SIG-M5 treated with dmso at 0.1 percent for 504 hours (cell line): ENCODE data around the gene SPOCK1.

Source experiments
- DNase-seq: peaks from one replicate; lab custom pipeline; 2025; ENCODE audit not compliant: unreplicated experiment; lab: John Stamatoyannopoulos, UW

Gene SPOCK1

DNA sequence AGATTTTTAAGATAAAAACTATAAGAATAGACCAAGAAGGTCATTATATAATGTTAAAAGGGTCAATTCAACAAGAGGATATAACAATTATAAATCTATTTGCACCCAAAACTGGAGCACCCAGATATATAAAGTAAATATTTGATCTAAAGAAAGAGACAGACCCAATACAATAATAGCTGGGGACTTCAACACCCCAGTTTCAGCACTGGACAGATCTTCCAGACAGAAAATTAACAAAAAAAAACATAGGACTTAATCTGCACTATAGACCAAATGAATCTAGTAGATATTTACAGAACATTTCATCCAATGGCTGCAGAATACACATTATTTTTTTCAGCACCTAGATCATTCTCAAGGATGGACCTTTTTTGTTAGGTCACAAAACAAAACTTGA, 331.9 kb downstream of the SPOCK1 start:
- no peak for DNase-seq

DNA sequence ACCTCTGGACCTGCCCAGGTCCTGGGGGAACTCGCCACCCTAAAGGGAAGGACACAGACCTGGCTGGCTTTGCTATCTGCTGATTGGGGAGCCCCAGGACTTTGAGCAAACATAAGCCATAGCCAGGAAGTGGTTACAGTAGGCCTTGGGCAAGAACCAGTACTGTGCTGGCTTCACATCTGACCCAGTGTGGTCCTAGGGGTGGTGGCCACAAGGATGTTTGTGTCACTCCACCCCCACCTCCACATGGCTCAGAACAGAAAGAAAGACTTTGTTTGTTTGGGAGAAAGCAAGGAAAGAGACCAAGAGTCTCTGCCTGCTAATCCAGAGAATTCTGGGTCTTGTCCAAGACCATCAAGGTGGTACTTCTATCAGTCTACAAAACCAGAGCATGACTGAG, 334.2 kb downstream of the SPOCK1 start:
- DNase-seq, result no peak

DNA sequence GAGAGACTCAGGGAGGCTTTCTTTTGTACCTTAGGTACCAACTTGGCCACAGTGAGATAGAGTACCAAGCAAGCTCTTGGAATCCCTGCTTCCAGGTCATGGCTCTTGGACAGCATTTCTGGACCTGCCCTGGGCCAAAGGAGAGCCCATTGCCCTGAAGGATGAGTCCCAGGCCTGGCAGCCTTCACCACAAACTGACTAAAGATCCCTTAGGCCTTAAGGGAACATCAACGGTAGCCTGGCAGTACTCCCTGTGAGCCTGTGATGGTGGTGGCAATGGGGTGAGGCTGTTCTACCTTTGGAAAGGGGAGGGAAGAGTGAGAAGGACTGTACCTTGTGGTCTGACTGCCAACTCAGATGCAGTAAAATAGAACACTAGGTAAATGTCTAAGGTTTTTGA, 334.6 kb downstream of the SPOCK1 start:
- DNase-seq, result no peak

DNA sequence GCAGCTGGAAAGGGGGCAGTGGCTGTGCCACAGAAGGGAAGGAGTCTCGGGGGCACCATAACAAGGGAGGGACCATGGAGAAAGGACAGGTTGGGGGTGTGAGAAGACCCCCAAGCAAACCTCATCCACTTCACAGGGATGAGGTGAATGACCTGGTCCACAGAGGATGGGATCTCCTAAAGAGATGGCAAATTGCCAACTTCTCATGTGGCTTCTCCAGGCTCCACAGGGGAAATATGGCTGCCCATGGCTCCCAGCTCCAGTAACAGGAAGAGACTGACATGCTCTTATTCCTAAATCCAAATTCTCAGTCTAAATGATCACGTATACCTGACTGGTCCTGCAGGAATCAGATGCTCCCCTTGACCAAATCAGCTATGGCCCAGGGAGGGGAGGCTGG, 340.4 kb downstream of the SPOCK1 start:
- DNase-seq, result no peak

DNA sequence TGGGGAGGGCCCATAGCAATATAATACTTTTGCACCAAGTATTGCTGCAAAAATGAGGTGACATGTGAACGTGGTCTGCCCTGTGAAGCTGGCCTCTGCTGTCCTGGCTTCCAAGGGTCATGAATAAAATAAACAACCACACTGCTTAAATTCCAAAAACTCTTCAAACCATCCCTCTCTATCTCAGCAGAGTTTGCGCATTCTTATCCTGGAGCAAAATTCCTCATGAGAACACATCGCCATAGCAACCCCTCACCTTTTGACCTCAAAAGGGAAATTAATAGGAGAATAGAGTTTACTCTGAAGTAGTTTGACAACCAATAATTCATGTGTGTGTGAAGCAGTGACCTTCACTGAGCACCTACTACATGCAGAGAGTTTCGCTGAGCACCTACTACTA, 342.9 kb downstream of the SPOCK1 start:
- DNase-seq, result no peak

DNA sequence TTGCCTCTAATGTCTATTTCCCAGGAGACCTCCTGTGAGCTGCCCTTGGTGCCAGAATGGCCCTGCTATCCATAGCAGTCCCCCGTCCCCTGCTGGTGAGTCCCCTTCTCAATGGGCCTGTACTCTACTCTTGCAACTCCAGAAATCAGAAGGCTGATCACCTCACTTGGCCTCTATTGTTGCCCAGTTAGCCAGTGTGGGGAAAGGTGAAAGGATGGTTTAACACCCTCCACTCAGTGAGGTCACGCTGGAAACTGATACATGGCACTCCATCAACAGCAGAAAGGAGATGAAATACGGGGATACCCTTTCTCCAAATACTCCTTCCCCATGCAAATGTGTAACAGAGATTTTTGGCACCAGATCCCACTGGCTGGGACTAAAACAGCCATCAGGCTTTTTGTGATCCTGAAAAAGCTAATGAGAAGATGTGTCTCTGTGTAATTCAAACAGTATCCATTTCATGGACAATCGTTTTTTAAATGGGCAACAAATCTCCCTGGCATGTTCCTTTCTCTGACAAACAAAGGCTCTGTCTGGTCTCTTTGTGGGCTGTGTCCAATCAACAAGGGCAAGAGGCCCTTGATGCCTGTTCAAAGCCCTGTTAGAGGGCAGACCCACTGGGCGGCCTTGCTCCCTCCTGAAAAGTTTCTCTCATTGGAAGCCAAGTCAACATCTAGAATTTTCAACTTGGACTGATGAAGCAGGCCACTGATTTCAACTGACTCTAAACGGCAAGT, 343.7 kb downstream of the SPOCK1 start:
- no peak for DNase-seq

DNA sequence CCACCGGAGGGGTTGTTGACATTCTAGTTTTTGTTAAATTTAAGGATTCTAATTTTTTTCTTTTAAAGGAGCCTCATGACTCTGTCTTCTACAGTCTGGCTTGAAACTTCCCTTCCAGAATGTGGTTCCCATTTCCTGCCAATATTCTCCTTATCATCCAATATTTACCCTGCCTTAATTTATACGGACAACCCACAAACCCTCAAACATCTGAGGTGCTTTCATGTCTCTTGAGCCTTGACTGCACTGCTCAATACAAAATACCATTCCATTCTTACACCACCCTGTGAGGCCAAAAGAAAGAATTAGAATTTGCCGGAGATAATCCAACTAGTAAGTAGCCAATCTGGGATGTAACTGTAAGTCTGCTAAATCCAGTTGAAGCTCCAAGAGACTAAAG, 346.5 kb downstream of the SPOCK1 start:
- DNase-seq, result no peak

DNA sequence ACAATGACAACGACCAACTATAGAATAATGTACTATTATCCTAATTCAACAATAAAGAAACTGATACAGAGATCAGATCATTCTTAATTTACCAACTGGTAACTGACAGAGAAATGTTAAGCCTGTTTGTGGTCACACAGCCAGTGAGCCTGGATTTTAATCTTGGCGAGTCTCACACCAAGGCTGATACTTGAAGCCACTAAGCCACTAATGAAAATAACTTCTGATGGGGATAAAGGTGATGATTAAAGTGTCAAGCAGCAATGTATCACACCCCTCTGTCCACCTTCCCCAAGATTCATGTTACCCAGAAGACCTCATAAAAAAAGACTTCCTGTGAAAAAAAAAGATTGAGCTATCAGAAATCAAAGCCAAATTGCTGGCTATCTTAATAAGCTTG, 350.5 kb downstream of the SPOCK1 start:
- DNase-seq, result no peak

DNA sequence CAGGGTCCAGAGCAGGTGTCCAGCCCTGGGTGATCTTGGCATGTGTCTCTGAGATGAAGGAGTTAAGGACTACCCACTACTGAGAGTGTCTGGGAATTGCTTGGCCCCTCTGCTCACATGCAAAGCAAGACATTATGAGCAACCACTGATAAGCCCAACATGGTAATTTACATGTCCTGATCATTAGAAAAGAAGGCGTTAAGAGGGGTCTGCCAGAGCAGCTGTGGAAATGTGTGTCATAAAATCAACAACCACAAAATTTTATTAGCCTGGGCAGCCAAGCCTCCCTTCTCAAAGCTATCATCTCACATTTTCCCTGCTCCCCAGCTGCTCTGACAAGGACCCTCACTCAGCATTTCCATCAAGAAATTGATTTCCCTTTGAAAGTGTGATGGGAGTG, 351.0 kb downstream of the SPOCK1 start:
- no peak for DNase-seq

DNA sequence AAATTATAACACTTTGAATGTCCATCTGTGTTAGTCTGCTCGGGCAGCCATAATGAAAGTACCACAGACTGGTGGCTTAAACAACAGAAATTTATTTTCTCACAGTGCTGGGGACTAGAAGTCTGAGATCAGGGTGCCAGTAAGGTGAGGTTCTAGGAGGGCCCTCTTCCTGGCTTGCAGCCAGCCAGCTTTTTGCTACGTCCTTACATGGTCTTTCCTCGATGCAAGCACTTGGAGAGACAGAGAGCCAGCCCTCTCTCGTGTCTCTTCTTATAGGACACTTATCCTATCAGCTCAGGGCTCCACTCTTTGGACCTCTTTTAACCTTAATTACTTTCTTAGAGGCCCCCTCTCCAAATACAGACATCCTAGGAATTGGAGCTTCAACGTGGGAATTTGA, 351.8 kb downstream of the SPOCK1 start:
- no peak for DNase-seq

DNA sequence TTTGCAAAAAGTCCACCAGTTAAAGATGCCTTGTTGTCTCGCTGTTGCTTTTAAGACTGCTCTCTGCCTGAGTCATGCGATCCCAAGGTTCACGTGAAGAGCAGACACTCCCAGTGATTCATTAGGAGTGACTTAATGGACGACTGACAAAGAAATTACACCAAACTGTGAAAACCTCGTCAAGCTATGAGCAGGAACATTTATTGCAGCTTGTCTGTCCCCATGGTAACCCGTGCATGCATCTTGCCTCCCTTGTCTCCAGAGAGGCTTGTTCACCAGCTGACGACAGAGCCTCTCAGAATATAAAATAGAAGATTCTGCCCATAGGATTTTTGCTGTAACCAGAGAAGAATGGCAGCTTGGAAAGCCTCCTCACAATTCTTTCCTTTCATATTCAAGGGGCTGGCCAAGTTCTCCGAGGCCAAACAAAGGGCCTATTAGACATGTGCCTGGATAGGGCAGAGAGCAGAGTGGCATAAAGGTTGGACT, 352.7 kb downstream of the SPOCK1 start:
- no peak for DNase-seq

DNA sequence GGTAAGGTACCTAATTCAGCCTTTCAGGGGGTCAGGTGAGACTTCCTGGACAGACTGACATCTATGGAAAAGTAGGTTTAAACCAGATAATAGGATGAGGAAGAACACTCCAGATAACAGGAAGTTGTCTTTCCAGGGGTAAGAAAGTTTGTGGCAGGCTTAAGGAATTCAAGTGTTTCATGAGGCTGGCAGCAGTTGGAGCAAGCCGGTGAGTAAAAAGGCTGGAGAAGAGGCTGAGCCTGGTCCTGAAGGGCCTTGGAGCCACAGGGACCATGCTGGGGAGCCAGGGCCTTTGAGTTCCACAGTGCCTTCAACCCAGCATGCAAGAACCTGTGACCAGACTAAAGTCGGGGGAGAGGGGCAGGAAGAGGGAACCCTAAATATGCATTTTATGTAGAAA, 353.4 kb downstream of the SPOCK1 start:
- DNase-seq, result no peak

DNA sequence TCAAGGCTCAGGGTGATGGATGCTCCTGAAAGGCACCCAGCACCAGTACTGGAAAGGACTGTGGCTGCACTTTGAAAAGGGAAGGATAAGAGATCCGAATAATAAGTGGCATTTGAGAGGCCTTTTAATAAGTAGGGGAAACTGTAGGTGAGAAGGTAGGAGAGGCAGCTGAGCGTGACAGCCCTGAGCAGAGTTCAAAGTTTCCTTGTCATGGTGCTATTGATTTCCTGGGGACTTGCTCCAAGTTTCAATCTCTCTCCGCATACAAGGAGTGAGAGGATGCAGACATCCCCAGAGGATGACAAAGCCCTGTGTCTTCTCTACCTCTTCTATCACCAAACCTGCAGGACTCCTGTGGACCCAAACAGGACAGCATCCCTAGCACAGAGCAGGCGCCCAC, 354.5 kb downstream of the SPOCK1 start:
- no peak for DNase-seq

DNA sequence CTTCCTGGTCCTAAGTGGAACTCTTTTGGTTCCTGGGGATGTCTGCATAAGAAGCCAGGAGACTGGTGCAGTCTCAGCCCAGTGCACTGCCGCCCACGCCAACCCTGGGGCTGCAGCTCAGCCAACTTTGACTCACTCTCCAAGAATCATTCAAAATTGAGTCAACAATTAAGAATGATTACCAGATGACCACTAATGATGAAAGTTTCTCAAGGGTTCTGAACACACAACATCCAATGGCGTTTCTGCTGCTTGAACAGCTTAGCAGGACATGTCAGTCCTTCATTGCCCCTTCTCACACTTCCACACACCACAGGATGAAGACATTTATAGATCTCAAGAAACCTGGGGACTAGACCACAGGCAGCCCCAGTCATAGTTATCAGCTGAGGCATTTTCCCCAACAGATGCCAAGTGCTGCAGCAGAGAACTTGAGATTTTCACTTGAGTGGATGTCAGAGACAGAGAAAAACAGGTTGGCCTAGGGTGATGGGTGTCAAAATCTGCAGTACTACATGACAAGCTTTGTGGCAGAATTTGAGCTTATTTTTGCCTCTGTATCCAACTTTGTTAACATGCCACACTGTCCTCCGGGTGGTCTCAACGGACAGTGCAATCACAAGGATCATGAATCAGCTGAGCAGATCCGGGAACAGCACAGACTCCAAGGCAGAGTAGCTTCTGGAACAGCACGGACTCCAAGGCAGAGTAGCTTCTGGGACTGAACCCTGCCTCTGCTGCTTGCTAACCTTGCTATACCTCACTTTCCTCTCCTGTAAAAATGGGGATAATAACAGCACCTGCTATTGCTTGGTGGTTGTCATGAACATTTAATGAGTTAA, 356.1 kb downstream of the SPOCK1 start:
- no peak for DNase-seq

DNA sequence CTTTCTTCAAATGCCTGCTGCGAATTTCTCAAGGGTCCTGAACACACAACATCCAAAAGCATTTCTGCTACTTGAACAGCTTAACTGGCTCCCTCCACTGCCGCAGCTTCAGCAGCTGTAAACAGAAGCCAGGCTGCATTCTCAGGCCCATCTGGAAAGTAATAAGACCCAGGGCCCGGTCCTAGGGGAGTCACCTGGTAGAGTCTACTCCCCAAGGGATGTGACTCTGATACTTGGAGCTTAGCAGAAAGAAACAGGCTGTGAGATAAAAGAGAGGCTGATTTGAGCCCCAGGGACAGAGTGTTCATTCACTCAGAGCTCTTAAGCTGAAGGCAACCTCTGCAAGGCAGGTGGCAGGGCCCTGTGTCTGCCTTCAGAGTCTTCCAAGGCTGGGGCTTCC, 356.8 kb downstream of the SPOCK1 start:
- no peak for DNase-seq

DNA sequence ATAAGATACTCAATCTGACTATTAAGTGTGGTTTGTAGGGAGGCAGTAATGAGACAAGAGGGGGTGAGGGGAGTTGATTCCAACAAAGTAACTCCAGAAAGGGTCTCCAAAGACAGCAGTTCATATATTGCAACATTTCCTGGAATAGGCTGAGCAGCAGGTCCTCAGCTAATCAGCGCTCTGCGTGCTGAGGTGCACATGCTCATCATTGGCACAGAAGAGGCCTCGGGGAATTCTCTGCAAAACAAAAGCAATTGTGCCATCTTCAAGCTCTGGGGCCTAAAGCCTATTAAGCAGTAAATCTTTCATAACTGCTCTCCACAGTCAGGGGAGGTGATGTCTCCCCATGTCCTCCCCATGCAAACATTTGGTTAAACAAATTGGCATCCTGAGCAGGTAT, 357.3 kb downstream of the SPOCK1 start:
- no peak for DNase-seq

DNA sequence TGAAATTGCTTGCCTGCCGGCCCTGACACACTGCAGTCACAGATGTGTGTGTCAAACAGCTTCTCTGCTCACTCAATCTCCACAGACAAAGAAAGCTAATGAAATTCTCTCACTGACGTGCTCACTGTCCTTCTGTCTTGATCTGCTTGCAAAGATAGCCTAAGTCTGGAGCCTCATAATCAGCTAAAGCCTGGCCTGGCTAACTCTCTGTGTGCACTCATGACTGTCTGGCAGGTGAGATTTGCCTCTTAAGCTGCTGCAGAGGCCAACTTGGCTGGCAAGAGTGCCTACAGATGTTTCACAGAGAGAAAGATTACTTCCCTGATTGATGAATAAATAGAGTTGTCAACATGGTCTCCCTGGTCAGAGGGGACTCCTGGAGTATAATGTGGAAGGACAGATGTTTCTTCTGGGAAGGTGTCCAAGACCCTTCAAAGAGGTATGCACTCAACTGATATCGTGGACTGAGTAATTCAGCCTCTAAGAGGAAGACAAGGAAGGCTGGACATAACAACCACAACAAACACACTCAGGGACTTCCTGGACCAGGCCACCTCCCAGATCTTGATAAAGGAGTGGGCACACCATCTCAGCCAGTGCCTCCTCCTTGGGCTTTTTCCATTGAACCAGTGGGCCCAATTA, 362.0 kb downstream of the SPOCK1 start:
- DNase-seq, result no peak

DNA sequence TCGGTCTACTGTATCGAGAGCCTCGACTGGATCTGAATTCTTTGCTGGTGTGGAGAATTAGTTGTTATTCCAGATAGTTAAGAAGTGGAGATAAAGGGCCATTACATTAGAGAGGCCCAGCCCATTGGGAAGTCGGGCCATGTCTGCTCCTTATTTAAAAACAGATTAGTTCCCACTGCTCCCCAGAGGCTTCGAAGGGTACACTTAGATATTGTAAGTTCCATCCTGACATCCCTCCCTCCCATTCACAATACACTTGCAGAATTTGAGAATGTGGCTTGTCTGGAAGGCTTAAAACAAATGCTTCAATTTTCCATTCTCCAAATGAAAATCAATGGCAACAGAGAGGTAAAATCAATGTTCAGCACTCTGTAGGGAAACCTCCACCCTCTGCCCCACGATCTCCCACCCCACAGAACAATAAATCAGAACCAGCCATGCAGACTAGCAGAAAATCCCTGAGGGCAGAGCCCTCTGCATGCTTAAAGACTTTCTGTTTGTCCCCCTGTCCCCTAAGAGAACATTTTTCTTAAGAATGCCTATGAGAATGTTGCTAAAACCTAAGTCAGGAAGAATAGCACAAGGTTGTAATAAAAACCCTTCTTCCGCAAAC, 364.1 kb downstream of the SPOCK1 start:
- no peak for DNase-seq

DNA sequence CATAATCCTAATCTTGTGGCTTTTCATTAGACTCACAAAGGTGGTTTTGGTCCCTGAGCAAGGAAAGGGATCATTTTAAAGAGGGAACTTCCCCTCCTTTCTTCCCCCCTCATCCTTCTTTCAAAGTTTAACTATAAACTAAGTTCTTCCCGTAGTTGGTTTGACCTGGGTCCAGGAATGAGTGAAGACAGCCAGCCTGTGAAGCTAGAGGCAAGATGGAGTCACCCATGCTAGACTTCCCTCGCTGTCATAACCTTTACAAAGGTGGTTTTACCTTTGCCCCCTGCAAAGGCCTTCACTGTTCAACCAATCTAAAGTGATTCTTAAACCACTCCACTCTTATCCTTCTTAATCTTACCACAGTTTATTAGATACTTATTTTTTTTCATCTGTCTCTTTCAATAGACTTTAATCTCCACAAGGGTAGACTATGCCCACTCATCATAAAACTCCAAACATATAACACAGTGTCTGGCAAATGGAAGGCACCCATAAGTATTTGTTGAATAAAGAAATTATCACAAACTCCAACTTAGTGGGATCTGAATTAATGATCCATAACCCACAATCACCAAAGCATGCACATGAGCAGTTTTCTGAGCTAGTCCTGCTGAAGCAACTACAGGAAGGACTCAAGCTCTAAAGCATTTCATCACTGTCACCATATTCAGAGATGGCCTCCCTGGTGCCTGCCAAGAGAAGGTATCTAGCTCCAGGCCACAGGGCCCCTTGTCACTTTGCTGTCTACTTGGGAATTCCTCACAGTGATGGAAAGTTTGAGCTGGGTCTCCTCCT, 369.0 kb downstream of the SPOCK1 start:
- no peak for DNase-seq

DNA sequence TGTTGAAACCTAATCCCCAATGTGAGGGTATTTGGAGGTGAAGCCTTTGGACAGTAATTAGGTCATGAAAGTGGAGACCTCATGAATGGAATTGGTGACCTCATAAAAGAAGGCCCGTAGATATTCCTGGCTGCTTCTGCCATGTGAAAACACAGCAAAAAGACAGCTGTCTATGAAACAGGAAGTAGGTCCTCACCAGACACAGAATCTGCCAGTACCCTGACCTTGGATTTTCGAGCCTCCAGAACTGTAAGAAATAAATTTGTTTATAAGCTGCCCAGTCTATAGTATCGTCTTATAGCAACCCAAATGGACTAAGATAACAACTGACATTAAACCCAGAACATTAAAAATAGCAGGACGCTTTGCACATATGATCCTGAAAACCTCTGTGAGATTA, 371.1 kb downstream of the SPOCK1 start:
- no peak for DNase-seq

DNA sequence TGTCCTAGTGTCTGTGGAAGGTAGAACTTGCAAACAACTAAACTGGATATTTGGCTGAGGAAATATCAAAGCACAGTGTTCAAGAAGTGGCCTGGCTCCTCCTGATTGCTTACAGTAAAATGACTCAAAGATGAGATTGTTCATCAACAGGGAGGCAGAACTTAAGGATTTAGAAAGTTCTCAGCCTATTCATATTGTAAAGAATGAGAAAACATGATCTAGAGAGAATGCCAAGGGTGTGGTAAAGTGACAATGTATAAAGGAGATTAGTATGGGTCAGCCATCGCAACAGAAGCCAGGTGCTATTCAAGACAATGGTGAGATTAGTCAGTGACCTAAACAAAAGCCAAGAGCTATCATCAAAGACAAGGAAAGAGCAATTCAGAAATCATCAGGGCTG, 372.3 kb downstream of the SPOCK1 start:
- no peak for DNase-seq
